IMR-90 (cell line): ENCODE measurements around the gene PNPLA5. TPM values are rescaled to one million over a fixed set of nuclear protein-coding genes. Genes with fewer than 3 reads are reported as not detected.

Experiments
- ATAC-seq: fragments of 200-7000 bp; cut with Tn5 transposase; 2 replicates; pipeline ENCODE4 v1.9.1; 2020; ENCODE audit warnings: low read depth, mild to moderate bottlenecking, moderate library complexity
- BruUV-seq: library from RNA; stranded (reverse); fragments of 400-500 nt; replicated peaks from 2 replicates; lab custom pipeline; 2021; lab: Mats Ljungman, UMichigan
- CTCF ChIA-PET: fragments of 300-600 bp; formaldehyde crosslinking; extraction: SDS; loops from one replicate; lab custom pipeline; 2021; ENCODE audit warnings: antibody characterized with exemption; lab: Yijun Ruan, JAX
- POLR2A ChIA-PET: fragments of 300-600 bp; sonication (Branson Sonifier 250); formaldehyde crosslinking; loops from one replicate; lab custom pipeline; 2022; ENCODE audit warnings: antibody characterized with exemption; ENCODE audit not compliant: unreplicated experiment; lab: Charles Lee
- DNase-seq: peaks from one replicate; pipeline ENCODE4 v3.0.0; 2013
- H2AFZ ChIP-seq: replicated peaks from 2 replicates; pipeline ENCODE3; 2013; ENCODE audit warnings: low read length, mild to moderate bottlenecking; ENCODE audit not compliant: poor library complexity
- H2AK5ac ChIP-seq: 2 replicates; pipeline ENCODE4 v1.6.1; 2013; ENCODE audit warnings: low read depth, low read length, inconsistent platforms
- H2AK9ac ChIP-seq: replicated peaks from 2 replicates; pipeline ENCODE3; 2013; ENCODE audit warnings: mild to moderate bottlenecking, low read depth, low read length, moderate library complexity; ENCODE audit not compliant: poor library complexity
- H2BK120ac ChIP-seq: 2 replicates; pipeline ENCODE4 v1.6.1; 2013; ENCODE audit warnings: low read depth, low read length, inconsistent platforms
- H2BK15ac ChIP-seq: 3 replicates; pipeline ENCODE4 v1.6.1; 2013; ENCODE audit warnings: low read depth, low read length, inconsistent platforms
- H2BK20ac ChIP-seq: 2 replicates; pipeline ENCODE4 v1.6.1; 2013; ENCODE audit warnings: low read depth, mild to moderate bottlenecking, inconsistent platforms, low read length, moderate library complexity
- H2BK5ac ChIP-seq: 2 replicates; pipeline ENCODE4 v1.6.1; 2013; ENCODE audit warnings: mild to moderate bottlenecking, low read depth, low read length, inconsistent platforms; ENCODE audit not compliant: poor library complexity, severe bottlenecking
- H3K14ac ChIP-seq: replicated peaks from 2 replicates; pipeline ENCODE4 v1.6.1; 2013; ENCODE audit warnings: low read depth, low read length, inconsistent platforms
- H3K18ac ChIP-seq: 2 replicates; pipeline ENCODE4 v1.6.1; 2013; ENCODE audit warnings: low read depth, low read length, control low read depth
- H3K23ac ChIP-seq: 2 replicates; pipeline ENCODE4 v1.6.1; 2013; ENCODE audit warnings: low read depth, low read length, inconsistent platforms
- H3K27ac ChIP-seq: 2 replicates; pipeline ENCODE4 v1.5.1; 2013; ENCODE audit warnings: mild to moderate bottlenecking, control low read depth, low read length; ENCODE audit not compliant: insufficient read depth
- H3K27me3 ChIP-seq: 2 replicates; pipeline ENCODE4 v1.6.1; 2013; ENCODE audit warnings: low read length; ENCODE audit not compliant: control insufficient read depth, insufficient read depth
- H3K36me3 ChIP-seq: 2 replicates; pipeline ENCODE4 v1.6.1; 2013; ENCODE audit warnings: low read length, mixed read lengths; ENCODE audit not compliant: control insufficient read depth, insufficient read depth
- H3K4ac ChIP-seq: 2 replicates; pipeline ENCODE4 v1.6.1; 2013; ENCODE audit warnings: low read depth, low read length, inconsistent platforms
- H3K4me1 ChIP-seq: 2 replicates; pipeline ENCODE4 v1.6.1; 2013; ENCODE audit warnings: low read length, mixed read lengths; ENCODE audit not compliant: control insufficient read depth, insufficient read depth
- H3K4me2 ChIP-seq: 2 replicates; pipeline ENCODE4 v1.6.1; 2013; ENCODE audit warnings: low read depth, mild to moderate bottlenecking, control low read depth, low read length, moderate library complexity
- H3K4me3 ChIP-seq: 2 replicates; pipeline ENCODE4 v1.5.1; 2013; ENCODE audit warnings: low read depth, mild to moderate bottlenecking, control low read depth, low read length, moderate library complexity; ENCODE audit not compliant: insufficient read depth
- H3K56ac ChIP-seq: 2 replicates; pipeline ENCODE4 v1.6.1; 2013; ENCODE audit warnings: low read length, inconsistent platforms; ENCODE audit not compliant: insufficient read depth; ENCODE audit errors: extremely low read depth
- H3K79me1 ChIP-seq, 2 experiments: 2 replicates each; pipeline ENCODE4 v1.6.1; 2013; ENCODE audit warnings: low read length in 2 of 2, inconsistent platforms in 1 of 2, low read depth in 1 of 2
- H3K9ac ChIP-seq: 2 replicates; pipeline ENCODE4 v1.6.1; 2013; ENCODE audit warnings: low read depth, low read length, control low read depth
- H3K9me1 ChIP-seq: 2 replicates; pipeline ENCODE4 v1.6.1; 2013; ENCODE audit warnings: low read length, inconsistent platforms; ENCODE audit not compliant: insufficient read depth
- H3K9me3 ChIP-seq: 2 replicates; pipeline ENCODE4 v1.6.1; 2013; ENCODE audit warnings: low read length; ENCODE audit not compliant: control insufficient read depth, insufficient read depth
- H4K20me1 ChIP-seq: 2 replicates; pipeline ENCODE4 v1.6.1; 2013; ENCODE audit warnings: low read length, inconsistent platforms; ENCODE audit not compliant: insufficient read depth
- H4K5ac ChIP-seq: 2 replicates; pipeline ENCODE4 v1.6.1; 2013; ENCODE audit warnings: mild to moderate bottlenecking, low read depth, low read length, control low read depth
- H4K8ac ChIP-seq, 2 experiments: 2 replicates each; pipeline ENCODE4 v1.6.1; 2013; ENCODE audit warnings: low read depth in 2 of 2, low read length in 2 of 2, control low read depth in 1 of 2, inconsistent platforms in 1 of 2
- H4K91ac ChIP-seq: 2 replicates; pipeline ENCODE4 v1.6.1; 2013; ENCODE audit warnings: low read depth, low read length, inconsistent platforms; ENCODE audit not compliant: insufficient read depth
- FOS ChIP-seq: fragments of 150-350 bp; IDR thresholded peaks from 2 replicates; pipeline ENCODE4 v1.6.1; 2016; ENCODE audit warnings: low read depth, low read length
- RCOR1 ChIP-seq: IDR thresholded peaks from 2 replicates; pipeline ENCODE4 v1.6.1; 2012; ENCODE audit warnings: mild to moderate bottlenecking, low read length, improper control_type of control experiment; ENCODE audit not compliant: insufficient replicate concordance
- RFX5 ChIP-seq: IDR thresholded peaks from 2 replicates; pipeline ENCODE4 v1.8.0; 2012; ENCODE audit warnings: low read depth, mild to moderate bottlenecking, low read length, moderate library complexity
- WGBS, 2 experiments: methylation state at CpG; one replicate each; pipeline versions ENCODE4 v1.1.5 to v1.1.7; 2013; ENCODE audit warnings: missing lambda C conversion rate in 2 of 2; ENCODE audit not compliant: insufficient read length in 1 of 2; ENCODE audit errors: extremely low coverage in 2 of 2; 5-methylcytosine and 5-hydroxymethylcytosine counted together
- dilution Hi-C: fragments of 300-500 bp; cut with HindIII; formaldehyde crosslinking; loops from one replicate; pipeline ENCODE4 v1.14.3; 2018; ENCODE audit warnings: low sequenced_read_pairs; ENCODE audit not compliant: unreplicated experiment
- in situ Hi-C: fragments of 300-500 bp; cut with MboI; formaldehyde crosslinking; loops from 3 replicates; pipeline ENCODE4 v1.14.3; 2019; ENCODE audit warnings: low sequenced_read_pairs, inconsistent platforms, mixed read lengths
- intact Hi-C: fragments of 100-400 bp; cut with micrococcal nuclease; formaldehyde crosslinking; loops from 2 replicates; pipeline ENCODE4 v1.10.0; 2022
- polyA plus RNA-seq, 3 experiments: library from polyadenylated mRNA; depleted of rRNA; stranded (reverse); fragments of >200 nt; gene quantifications; 2 replicates each; pipeline ENCODE4 v1.2.3, GENCODE V29; 2012; ENCODE audit warnings: low replicate concordance in 1 of 3
- total RNA-seq: library from RNA; depleted of rRNA; stranded (reverse); fragments of >200 nt; gene quantifications from 2 replicates; pipeline ENCODE4 v1.2.3, GENCODE V29; 2012

The PNPLA5 gene
- total and polyA plus RNA-seq, 2 of the 4 experiments (the other 2 are of a cell fraction): 0.18 to 0.44 TPM

DNA sequence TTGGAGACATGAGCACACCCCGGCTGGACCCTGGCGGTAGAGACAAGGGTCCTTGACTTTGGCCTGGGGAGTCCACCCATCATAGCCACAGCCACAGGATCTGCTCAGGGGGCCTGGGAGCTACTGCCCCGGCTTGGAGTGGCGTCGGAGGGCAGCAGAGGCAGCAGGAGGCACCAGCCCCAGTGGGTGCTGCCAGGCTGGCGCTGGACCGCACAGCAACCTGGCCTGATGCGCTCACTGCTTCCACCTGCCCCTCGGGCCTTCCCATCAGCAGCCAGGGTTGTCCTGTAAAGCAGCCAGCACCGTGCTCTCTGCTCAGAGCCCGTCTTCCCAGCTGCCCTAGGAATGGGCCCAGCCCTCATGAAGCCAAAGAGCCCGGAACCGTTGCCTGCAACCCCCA is 51.4 kb downstream of the PNPLA5 start:
- no peak overlapping the region for H2AK9ac ChIP-seq
- H2BK20ac ChIP-seq: no peak overlapping the region
- no TSS peak for BruUV-seq
- no peak for ATAC-seq
- in situ Hi-C loops: no loop called here
- no peaks in the 10 kb centered on the region; the same call in 1 of the 2 replicates for H4K20me1 ChIP-seq
- H3K4ac ChIP-seq: no peak overlapping the region
- no peak overlapping the region for H3K4me2 ChIP-seq
- dilution Hi-C loops: no loop called here
- no peaks in the 10 kb centered on the region for H3K9me3 ChIP-seq
- H3K79me1 ChIP-seq: no peaks in the 10 kb centered on the region; a peak in 1 of 4 replicates
- CTCF ChIA-PET: no interaction called here
- H3K9ac ChIP-seq: no peak overlapping the region
- no peak overlapping the region for H3K4me3 ChIP-seq
- no peak for DNase-seq
- 84% methylated on average over 6 of the region's 13 CpGs; no CpG with 5 or more reads in 1 of the 2 experiments for WGBS, 2 experiments
- no peak overlapping the region for H4K8ac ChIP-seq
- H3K14ac ChIP-seq: no peak overlapping the region
- H3K27ac ChIP-seq: no peak overlapping the region
- H3K36me3 ChIP-seq: peaks cover 9% of the 10 kb centered on the region; the same call in 1 of the 2 replicates
- H2AK5ac ChIP-seq: no peak overlapping the region
- H2BK120ac ChIP-seq: no peak overlapping the region
- H3K27me3 ChIP-seq: no peaks in the 10 kb centered on the region; the same call in 1 of the 2 replicates
- H3K18ac ChIP-seq: no peak overlapping the region
- H3K56ac ChIP-seq: no peak overlapping the region
- no peak for TF ChIP-seq FOS
- TF ChIP-seq RCOR1: no peak
- no peak for TF ChIP-seq RFX5
- H2BK5ac ChIP-seq: no peak overlapping the region
- no peaks in the 10 kb centered on the region for H3K4me1 ChIP-seq
- H2BK15ac ChIP-seq: no peak overlapping the region
- H2AFZ ChIP-seq: peak overlapping the region; percentile 21
- no peak overlapping the region for H4K5ac ChIP-seq
- POLR2A ChIA-PET: no interaction called here
- intact Hi-C loops: no loop called here
- H3K9me1 ChIP-seq: no peaks in the 10 kb centered on the region
- no peak overlapping the region for H3K23ac ChIP-seq
- H4K91ac ChIP-seq: no peak overlapping the region
